ENCODE measurements around the gene FAM53C. TPM values are rescaled to one million over a fixed set of nuclear protein-coding genes. Genes with fewer than 3 reads are reported as not detected.

FAM53C gene
- total and polyA plus RNA-seq, 10 of the 15 experiments (the other 5 are each of a cell fraction or from before 2014, with no cell fraction given), result 8.0 to 31.3 (median 24.0) TPM

GRCh38 chr5:138331449-138332368, 6.4 kb upstream of the FAM53C start, which contains the start of gene CDC25C (continued):
- TF ChIP-seq POU2F2 (IDR thresholded peaks at IDR 0.05; ENCODE audit: borderline replicate concordance, low read depth, low read length) (peak; percentile 31; the same call in 1 of the 3 replicates), MLLT1 (IDR thresholded peaks at IDR 0.05) (peak; percentile 53; the same call in 1 of the 2 replicates), E4F1 (IDR thresholded peaks at IDR 0.05; ENCODE audit: borderline replicate concordance, partially characterized antibody) (no peak), GATAD2B (conservative IDR thresholded peaks at IDR 0.05; ENCODE audit: low read depth) (0 out of 2 replicates have a peak, but pooled peaks have one; percentile 60), SKIL (IDR thresholded peaks at IDR 0.05; ENCODE audit: low read depth, poor library complexity, severe bottlenecking) (no peak), RELB (IDR thresholded peaks at IDR 0.05; ENCODE audit: low read depth) (peak; percentile 89), KLF5 (IDR thresholded peaks at IDR 0.05; ENCODE audit: partially characterized antibody) (peak; percentile 75), CBFB (IDR thresholded peaks at IDR 0.05; ENCODE audit: low read depth) (peak; percentile 55; the same call in 1 of the 2 replicates), RBBP5 (conservative IDR thresholded peaks at IDR 0.05) (no peak), ZNF687 (IDR thresholded peaks at IDR 0.05) (no peak), STAT1 (conservative IDR thresholded peaks at IDR 0.05) (no peak), TARDBP (IDR thresholded peaks at IDR 0.05; ENCODE audit: borderline replicate concordance) (no peak), ZNF384 (IDR thresholded peaks at IDR 0.05; ENCODE audit: borderline replicate concordance, low read depth, low read length) (no peak), PBX3 (IDR thresholded peaks at IDR 0.05; ENCODE audit: insufficient replicate concordance, low read depth, low read length) (no peak)

All from GM12878 (cell line).